Fibroblast of the aortic adventitia (primary cell): ENCODE data around the gene PCED1B. TPM values are rescaled to one million over a fixed set of nuclear protein-coding genes. Genes with fewer than 3 reads are reported as not detected.
"Not testable (repeated sequence)": the region's sequence is repeated elsewhere in the genome, so short reads cannot be mapped to it uniquely, and the experiment has no call there.

ENCODE experiments used
- DNase-seq: peaks from one replicate; pipeline ENCODE4 v3.0.0-alpha.2; 2010; ENCODE audit warnings: low read depth
- H3K4me3 ChIP-seq: 2 replicates; pipeline ENCODE4 v1.5.1; 2011; ENCODE audit warnings: low read depth, mild to moderate bottlenecking, control low read depth, low read length, moderate library complexity
- CTCF ChIP-seq: IDR thresholded peaks from 2 replicates; pipeline ENCODE4 v1.5.1; 2011; ENCODE audit warnings: mild to moderate bottlenecking, low read length, control low read depth, inconsistent platforms; ENCODE audit not compliant: insufficient read depth
- total RNA-seq: library from RNA; depleted of rRNA; stranded (reverse); fragments of >200 nt; gene quantifications from 2 replicates; pipeline ENCODE4 v1.2.3, GENCODE V29; 2012; ENCODE audit warnings: low replicate concordance

The PCED1B gene
- total RNA-seq, 1 donor, result 0.27 TPM

GRCh38 chr12:47212701-47213039 is 133.2 kb downstream of the PCED1B start:
- DNase-seq, result no peak
- H3K4me3 ChIP-seq, result no peak overlapping the region
- no peak for TF ChIP-seq CTCF

GRCh38 chr12:47213396-47213795 is 134.0 kb downstream of the PCED1B start:
- no peak for TF ChIP-seq CTCF
- DNase-seq, result no peak
- no peak overlapping the region for H3K4me3 ChIP-seq

GRCh38 chr12:47214001-47214619 is 134.7 kb downstream of the PCED1B start:
- DNase-seq, result no peak
- H3K4me3 ChIP-seq, result no peak overlapping the region
- TF ChIP-seq CTCF, result no peak

GRCh38 chr12:47214771-47215170 is 135.3 kb downstream of the PCED1B start:
- no peak overlapping the region for H3K4me3 ChIP-seq
- no peak for DNase-seq
- TF ChIP-seq CTCF, result no peak

- DNase-seq, result no peak
- H3K4me3 ChIP-seq, result no peak overlapping the region
- TF ChIP-seq CTCF, result no peak
Observed at GRCh38 chr12:47216150-47216677, 136.8 kb downstream of the PCED1B start.

- not testable (repeated sequence) for DNase-seq, H3K4me3 ChIP-seq
Observed at GRCh38 chr12:47217595-47217869, 138.1 kb downstream of the PCED1B start.

- H3K4me3 ChIP-seq, result no peak overlapping the region
- no peak for DNase-seq
- TF ChIP-seq CTCF, result no peak
Observed at GRCh38 chr12:47218191-47218654, 138.8 kb downstream of the PCED1B start.
